Activated CD8-positive, alpha-beta memory T cell treated with anti-CD3 and anti-CD28 coated beads, Interleukin-2, amount 50 U/mL, for 1 hour (primary cell): ENCODE data around the gene DHRS3.
"Not testable (repeated sequence)": the region's sequence is repeated elsewhere in the genome, so short reads cannot be mapped to it uniquely, and the experiment has no call there.

Experiments
- DNase-seq: peaks from one replicate; pipeline ENCODE4 v3.0.0-alpha.2; 2020; ENCODE audit errors: extremely low read depth

The DHRS3 gene

GRCh38 chr1:12539705-12540579, 78.1 kb downstream of the DHRS3 start:
- no peak for DNase-seq

GRCh38 chr1:12539320-12539704, 78.7 kb downstream of the DHRS3 start:
- no peak for DNase-seq

GRCh38 chr1:12538536-12538935, 79.5 kb downstream of the DHRS3 start:
- DNase-seq = not testable (repeated sequence)

- DNase-seq = no peak
Measured at GRCh38 chr1:12537906-12538461, 80.0 kb downstream of the DHRS3 start.

- no peak for DNase-seq
Measured at GRCh38 chr1:12537294-12537693, 80.7 kb downstream of the DHRS3 start.

- DNase-seq = no peak
Measured at GRCh38 chr1:12536023-12536639, 81.9 kb downstream of the DHRS3 start.

- no peak for DNase-seq
Measured at GRCh38 chr1:12532405-12533315, 85.3 kb downstream of the DHRS3 start.

- DNase-seq = no peak
Measured at GRCh38 chr1:12531179-12531499, 86.9 kb downstream of the DHRS3 start.

- DNase-seq = no peak
Measured at GRCh38 chr1:12530462-12531178, 87.4 kb downstream of the DHRS3 start.

GRCh38 chr1:12529640-12530174, 88.3 kb downstream of the DHRS3 start:
- DNase-seq = no peak

- no peak for DNase-seq
Measured at GRCh38 chr1:12528021-12528852, 89.8 kb downstream of the DHRS3 start.

- no peak for DNase-seq
Measured at GRCh38 chr1:12527564-12527963, 90.4 kb downstream of the DHRS3 start.

GRCh38 chr1:12525311-12526181, 92.5 kb downstream of the DHRS3 start:
- DNase-seq = no peak

GRCh38 chr1:12524266-12524665, 93.7 kb downstream of the DHRS3 start:
- DNase-seq = no peak

- not testable (repeated sequence) for DNase-seq
Measured at GRCh38 chr1:12522780-12523179, 95.2 kb downstream of the DHRS3 start.

GRCh38 chr1:12521096-12521495, 96.9 kb downstream of the DHRS3 start:
- no peak for DNase-seq

GRCh38 chr1:12519693-12520364, 98.2 kb downstream of the DHRS3 start:
- DNase-seq = no peak

- DNase-seq = no peak
Measured at GRCh38 chr1:12518931-12519692, 98.9 kb downstream of the DHRS3 start.
